DND-41 (cell line): ENCODE measurements around the gene LGI4.

Experiments used
- ATAC-seq: fragments of 200-7000 bp; cut with Tn5 transposase; 3 replicates; pipeline ENCODE4 v1.9.1; 2021; ENCODE audit warnings: low read depth; ENCODE audit not compliant: insufficient read depth
- DNase-seq: peaks from one replicate; pipeline ENCODE4 v3.0.0-alpha.2; 2020
- H2AFZ ChIP-seq: 2 replicates; pipeline ENCODE4 v1.6.0; 2012; ENCODE audit warnings: low read depth, low read length
- H3K27ac ChIP-seq: 2 replicates; pipeline ENCODE4 v1.5.1; 2012; ENCODE audit warnings: low read length, inconsistent platforms
- H3K27me3 ChIP-seq: fragments of 200-600 bp; sonication (generic); 2 replicates; pipeline ENCODE4 v1.6.0; 2012; ENCODE audit warnings: low read length, mild to moderate bottlenecking, inconsistent platforms; ENCODE audit not compliant: insufficient read depth, poor library complexity
- H3K36me3 ChIP-seq: 2 replicates; pipeline ENCODE4 v1.5.1; 2012; ENCODE audit warnings: low read length, inconsistent platforms; ENCODE audit not compliant: insufficient read depth
- H3K4me1 ChIP-seq: 2 replicates; pipeline ENCODE4 v1.5.1; 2012; ENCODE audit warnings: mild to moderate bottlenecking, low read length; ENCODE audit not compliant: insufficient read depth
- H3K4me2 ChIP-seq: 2 replicates; pipeline ENCODE4 v1.6.0; 2012; ENCODE audit warnings: mild to moderate bottlenecking, moderate library complexity, low read length, inconsistent platforms; ENCODE audit not compliant: insufficient read depth
- H3K4me3 ChIP-seq, 2 experiments: fragments of 200-600 bp in 1 of 2; shearing (Covaris generic) in 1 of 2; 2 replicates each; pipeline ENCODE4 v1.5.1; 2012 to 2016; ENCODE audit warnings: inconsistent platforms in 2 of 2, low read length in 2 of 2, mild to moderate bottlenecking in 2 of 2, low read depth in 1 of 2, moderate library complexity in 1 of 2
- H3K79me2 ChIP-seq: 2 replicates; pipeline ENCODE4 v1.6.0; 2012; ENCODE audit warnings: low read length, inconsistent platforms; ENCODE audit not compliant: insufficient read depth
- H3K9ac ChIP-seq: 2 replicates; pipeline ENCODE4 v1.6.0; 2012; ENCODE audit warnings: low read depth, mild to moderate bottlenecking, inconsistent platforms, low read length, moderate library complexity
- H3K9me3 ChIP-seq: 2 replicates; pipeline ENCODE4 v1.5.1; 2012; ENCODE audit warnings: low read length, moderate library complexity, mild to moderate bottlenecking, inconsistent platforms; ENCODE audit not compliant: insufficient read depth, severe bottlenecking
- H4K20me1 ChIP-seq: 2 replicates; pipeline ENCODE4 v1.6.0; 2012; ENCODE audit warnings: low read length; ENCODE audit not compliant: insufficient read depth
- EZH2 ChIP-seq: IDR thresholded peaks from 3 replicates; pipeline ENCODE4 v1.6.1; 2012; ENCODE audit warnings: borderline replicate concordance, low read depth, mild to moderate bottlenecking, moderate library complexity, low read length, inconsistent platforms; ENCODE audit not compliant: severe bottlenecking
- TF ChIP-seq, protein P1 (sequence below): IDR thresholded peaks from 2 replicates; pipeline ENCODE4 v1.5.1; 2012; ENCODE audit warnings: borderline replicate concordance, low read length, moderate library complexity, mild to moderate bottlenecking; ENCODE audit not compliant: poor library complexity, severe bottlenecking; ENCODE audit errors: extremely low read depth

Gene LGI4

DNA sequence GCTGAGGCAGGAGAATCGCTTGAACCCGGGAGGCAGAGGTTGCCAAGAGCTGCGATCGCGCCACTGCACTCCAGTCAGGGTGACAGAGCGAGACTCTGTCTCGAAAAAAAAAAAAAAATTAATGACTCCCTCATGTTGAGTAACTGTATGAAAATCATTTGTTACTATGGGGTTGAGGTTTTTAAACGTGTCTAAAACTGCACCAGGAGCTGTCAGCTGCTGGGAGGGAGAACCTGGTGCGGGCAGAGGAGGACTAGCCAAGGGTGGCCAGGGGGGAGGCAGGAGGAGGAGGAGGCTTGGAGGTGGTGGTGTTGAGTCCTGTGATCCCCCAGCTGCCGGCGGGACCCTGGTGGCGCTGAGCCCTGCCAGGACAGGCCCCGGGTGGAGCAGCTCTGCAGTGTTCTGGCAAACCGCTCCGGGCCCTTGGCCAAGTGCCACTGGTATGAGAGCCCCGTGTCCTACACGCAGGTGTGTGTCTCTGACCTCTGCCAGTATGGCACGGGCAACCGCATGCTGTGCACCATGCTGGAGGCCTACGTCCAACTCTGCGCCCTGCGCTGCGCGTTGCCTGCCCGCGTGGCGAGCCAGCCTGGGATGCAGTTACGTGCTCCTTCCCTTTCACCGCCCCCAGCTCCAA is 36.3 kb downstream of the LGI4 start:
- H4K20me1 ChIP-seq = no peaks in the 10 kb centered on the region
- TF ChIP-seq EZH2 = no peak
- TF ChIP-seq, protein P1, sequence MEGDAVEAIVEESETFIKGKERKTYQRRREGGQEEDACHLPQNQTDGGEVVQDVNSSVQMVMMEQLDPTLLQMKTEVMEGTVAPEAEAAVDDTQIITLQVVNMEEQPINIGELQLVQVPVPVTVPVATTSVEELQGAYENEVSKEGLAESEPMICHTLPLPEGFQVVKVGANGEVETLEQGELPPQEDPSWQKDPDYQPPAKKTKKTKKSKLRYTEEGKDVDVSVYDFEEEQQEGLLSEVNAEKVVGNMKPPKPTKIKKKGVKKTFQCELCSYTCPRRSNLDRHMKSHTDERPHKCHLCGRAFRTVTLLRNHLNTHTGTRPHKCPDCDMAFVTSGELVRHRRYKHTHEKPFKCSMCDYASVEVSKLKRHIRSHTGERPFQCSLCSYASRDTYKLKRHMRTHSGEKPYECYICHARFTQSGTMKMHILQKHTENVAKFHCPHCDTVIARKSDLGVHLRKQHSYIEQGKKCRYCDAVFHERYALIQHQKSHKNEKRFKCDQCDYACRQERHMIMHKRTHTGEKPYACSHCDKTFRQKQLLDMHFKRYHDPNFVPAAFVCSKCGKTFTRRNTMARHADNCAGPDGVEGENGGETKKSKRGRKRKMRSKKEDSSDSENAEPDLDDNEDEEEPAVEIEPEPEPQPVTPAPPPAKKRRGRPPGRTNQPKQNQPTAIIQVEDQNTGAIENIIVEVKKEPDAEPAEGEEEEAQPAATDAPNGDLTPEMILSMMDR = no peak
- H3K4me2 ChIP-seq = no peak overlapping the region
- no peaks in the 10 kb centered on the region for H3K79me2 ChIP-seq
- DNase-seq (no peak), ATAC-seq (no peak)
- H3K4me1 ChIP-seq = no peaks in the 10 kb centered on the region
- H3K4me3 ChIP-seq = no peak overlapping the region
- H3K9ac ChIP-seq = no peak overlapping the region
- no peak overlapping the region for H2AFZ ChIP-seq
- no peak overlapping the region for H3K27ac ChIP-seq
- H3K36me3 ChIP-seq = no peaks in the 10 kb centered on the region
- H3K9me3 ChIP-seq = no peaks in the 10 kb centered on the region
- H3K27me3 ChIP-seq = no peaks in the 10 kb centered on the region

DNA sequence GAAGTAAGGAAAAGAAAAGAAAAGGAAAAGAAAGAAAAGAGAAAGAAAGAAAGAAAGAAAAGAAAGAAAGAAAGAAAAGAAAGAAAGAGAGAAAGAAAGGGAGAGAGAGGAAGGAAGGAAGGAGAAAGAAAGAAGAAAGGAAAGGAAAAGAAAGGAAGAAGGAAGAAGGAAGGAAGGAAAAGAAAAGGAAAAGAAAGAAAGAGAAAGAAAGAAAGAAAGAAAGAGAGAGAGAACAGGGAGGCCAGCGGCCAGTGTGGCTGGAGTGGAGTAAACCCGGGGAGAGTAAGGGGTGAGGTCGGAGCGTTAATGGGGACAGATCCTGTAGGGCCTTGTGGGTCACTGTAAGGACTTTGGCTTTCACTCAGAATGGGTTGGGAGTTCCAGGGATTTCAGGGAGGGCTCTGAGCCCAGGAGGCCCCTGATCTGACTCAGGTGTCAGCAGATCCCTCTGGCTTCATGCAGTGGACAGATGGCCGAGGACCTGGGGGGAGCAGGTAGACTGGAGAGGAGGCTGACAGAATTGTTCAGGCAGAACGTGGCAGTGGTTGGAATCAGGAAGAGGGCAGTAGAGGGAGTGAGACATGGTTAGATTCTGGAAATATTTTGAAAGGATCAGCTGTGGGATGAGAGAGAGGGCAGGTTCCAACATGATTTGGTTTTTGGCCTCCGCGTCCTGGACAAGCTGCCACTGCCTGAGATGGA is 39.0 kb downstream of the LGI4 start:
- Histone ChIP-seq H3K36me3 (no peaks in the 10 kb centered on the region), H2AFZ (no peak overlapping the region), H3K4me2 (no peak overlapping the region), H3K27me3 (no peaks in the 10 kb centered on the region), H4K20me1 (no peaks in the 10 kb centered on the region), H3K79me2 (no peaks in the 10 kb centered on the region), H3K9ac (no peak overlapping the region), H3K9me3 (no peaks in the 10 kb centered on the region), H3K4me3 (no peak overlapping the region), H3K27ac (no peak overlapping the region), H3K4me1 (no peaks in the 10 kb centered on the region)
- no peak for ATAC-seq
- no peak for DNase-seq
- TF ChIP-seq, protein P1 = no peak
- no peak for TF ChIP-seq EZH2

GRCh38 chr19:35094656-35095055 is 40.2 kb downstream of the LGI4 start:
- no peaks in the 10 kb centered on the region for H3K36me3 ChIP-seq
- no peak overlapping the region for H3K9ac ChIP-seq
- no peaks in the 10 kb centered on the region for H3K4me1 ChIP-seq
- H2AFZ ChIP-seq = no peak overlapping the region
- H3K79me2 ChIP-seq = no peaks in the 10 kb centered on the region
- H3K9me3 ChIP-seq = no peaks in the 10 kb centered on the region
- no peak overlapping the region for H3K27ac ChIP-seq
- no peak overlapping the region for H3K4me2 ChIP-seq
- no peak overlapping the region for H3K4me3 ChIP-seq
- H4K20me1 ChIP-seq = no peaks in the 10 kb centered on the region
- no peaks in the 10 kb centered on the region for H3K27me3 ChIP-seq
- ATAC-seq (no peak), DNase-seq (no peak)
- TF ChIP-seq, protein P1 = no peak
- no peak for TF ChIP-seq EZH2
